ENCODE results near the gene DYNLT2. TPM values are rescaled to one million over a fixed set of nuclear protein-coding genes. Genes with fewer than 3 reads are reported as not detected.
"Not testable (repeated sequence)": the region's sequence is repeated elsewhere in the genome, so short reads cannot be mapped to it uniquely, and the experiment has no call there.

The DYNLT2 gene
- total RNA-seq, 1 donor from 2014 or later, result 3.2 TPM

GRCh38 chr6:169774347-169774746 is 23.0 kb upstream of the DYNLT2 start:
- intact Hi-C loops (cut with DNase I), result no loop called here
- H3K4me1 ChIP-seq, result no peaks in the 10 kb centered on the region
- no peaks in the 10 kb centered on the region for H3K9me3 ChIP-seq
- H3K4me3 ChIP-seq, result no peak overlapping the region
- H3K27me3 ChIP-seq, result no peaks in the 10 kb centered on the region
- DNase-seq (ENCODE audit: extremely low spot score in 2 of 2), result no peak
- TF ChIP-seq POLR2AphosphoS5 (IDR thresholded peaks at IDR 0.05; ENCODE audit: insufficient read depth in 1 of 2, low read depth in 1 of 2) (no peak), CTCF (IDR thresholded peaks at IDR 0.05) (no peak), POLR2A (IDR thresholded peaks at IDR 0.05) (no peak)
- H3K27ac ChIP-seq, result no peak overlapping the region
- H3K36me3 ChIP-seq, result peaks cover 0 to 46% of the 10 kb centered on the region in 2 donors

- intact Hi-C loops (cut with DNase I), result no loop called here
- no peak for DNase-seq (ENCODE audit: extremely low spot score in 2 of 2)
- TF ChIP-seq POLR2A (IDR thresholded peaks at IDR 0.05) (no peak), POLR2AphosphoS5 (IDR thresholded peaks at IDR 0.05; ENCODE audit: insufficient read depth in 1 of 2, low read depth in 1 of 2) (no peak), CTCF (IDR thresholded peaks at IDR 0.05) (no peak)
- Histone ChIP-seq H3K9me3 (no peaks in the 10 kb centered on the region), H3K27ac (no peak overlapping the region), H3K36me3 (peaks cover 0 to 51% of the 10 kb centered on the region in 2 donors), H3K4me3 (no peak overlapping the region), H3K4me1 (no peaks in the 10 kb centered on the region), H3K27me3 (no peaks in the 10 kb centered on the region)
Observed at GRCh38 chr6:169766921-169767736, 15.8 kb upstream of the DYNLT2 start.

- no peak for TF ChIP-seq POLR2A (IDR thresholded peaks at IDR 0.05)
- H3K27ac ChIP-seq, result no peak overlapping the region
- H3K9me3 ChIP-seq, result no peaks in the 10 kb centered on the region
- no peaks in the 10 kb centered on the region for H3K27me3 ChIP-seq
- no peaks in the 10 kb centered on the region for H3K4me1 ChIP-seq
- no peak for DNase-seq (ENCODE audit: extremely low spot score in 2 of 2)
- intact Hi-C loops (cut with DNase I), result no loop called here
- H3K36me3 ChIP-seq, result peaks cover 0 to 50% of the 10 kb centered on the region in 2 donors
- no peak overlapping the region for H3K4me3 ChIP-seq
Observed at GRCh38 chr6:169766232-169766631, 14.9 kb upstream of the DYNLT2 start.

GRCh38 chr6:169765789-169766188 is 14.4 kb upstream of the DYNLT2 start:
- H3K9me3 ChIP-seq; intact Hi-C loops (cut with DNase I); DNase-seq (ENCODE audit: extremely low spot score in 2 of 2); H3K4me1 ChIP-seq; H3K27me3 ChIP-seq; H3K4me3 ChIP-seq; H3K27ac ChIP-seq: not testable (repeated sequence)
- H3K36me3 ChIP-seq, result peaks cover 0 to 54% of the 10 kb centered on the region in 2 donors

GRCh38 chr6:169763881-169764280 is 12.5 kb upstream of the DYNLT2 start:
- no peaks in the 10 kb centered on the region for H3K4me1 ChIP-seq
- no peaks in the 10 kb centered on the region for H3K27me3 ChIP-seq
- H3K36me3 ChIP-seq, result peaks cover 0 to 55% of the 10 kb centered on the region in 2 donors
- H3K27ac ChIP-seq, result no peak overlapping the region
- H3K9me3 ChIP-seq, result no peaks in the 10 kb centered on the region
- intact Hi-C loops (cut with DNase I), result no loop called here
- no peak for DNase-seq (ENCODE audit: extremely low spot score in 2 of 2)
- no peak overlapping the region for H3K4me3 ChIP-seq
- no peak for TF ChIP-seq POLR2A (IDR thresholded peaks at IDR 0.05)
- no peak for TF ChIP-seq CTCF (IDR thresholded peaks at IDR 0.05)
- TF ChIP-seq POLR2AphosphoS5 (IDR thresholded peaks at IDR 0.05; ENCODE audit: insufficient read depth in 1 of 2, low read depth in 1 of 2), result no peak

- TF ChIP-seq CTCF (IDR thresholded peaks at IDR 0.05), result no peak
- no peak for TF ChIP-seq POLR2AphosphoS5 (IDR thresholded peaks at IDR 0.05; ENCODE audit: insufficient read depth in 1 of 2, low read depth in 1 of 2)
Observed at GRCh38 chr6:169763308-169763707, 11.9 kb upstream of the DYNLT2 start.

More at GRCh38 chr6:169763308-169763707, 11.9 kb upstream of the DYNLT2 start:
- Histone ChIP-seq H3K36me3 (peaks cover 0 to 56% of the 10 kb centered on the region in 2 donors), H3K27ac (no peak overlapping the region), H3K27me3 (no peaks in the 10 kb centered on the region), H3K9me3 (no peaks in the 10 kb centered on the region), H3K4me3 (no peak overlapping the region), H3K4me1 (no peaks in the 10 kb centered on the region)
- intact Hi-C loops (cut with DNase I), result no loop called here
- no peak for DNase-seq (ENCODE audit: extremely low spot score in 2 of 2)
